HepG2 (cell line): ENCODE measurements around the gene RAPSN. TPM values are rescaled to one million over a fixed set of nuclear protein-coding genes. Genes with fewer than 3 reads are reported as not detected.
A peak's percentile ranks its signal among the peaks of the same experiment; 100 is the strongest.

Source experiments
- FOXJ3 ChIP-seq: sonication (generic); formaldehyde crosslinking; IDR thresholded peaks from 2 replicates; pipeline ENCODE4 v1.4.0; 2020; ENCODE audit warnings: missing genetic modification reagents, mild to moderate bottlenecking, borderline replicate concordance
- GFI1 ChIP-seq: sonication (generic); formaldehyde crosslinking; IDR thresholded peaks from 2 replicates; pipeline ENCODE4 v1.5.0; 2020; ENCODE audit warnings: missing genetic modification reagents, mild to moderate bottlenecking, borderline replicate concordance
- GLI4 ChIP-seq: sonication (generic); formaldehyde crosslinking; IDR thresholded peaks from 2 replicates; pipeline ENCODE4 v1.5.1; 2020; ENCODE audit warnings: missing genetic modification reagents, mild to moderate bottlenecking, moderate library complexity, borderline replicate concordance
- JUND ChIP-seq: sonication (generic); formaldehyde crosslinking; IDR thresholded peaks from 2 replicates; pipeline ENCODE4 v1.8.0; 2022; ENCODE audit warnings: mild to moderate bottlenecking, missing genetic modification reagents
- KLF11 ChIP-seq: IDR thresholded peaks from 2 replicates; pipeline ENCODE4 v1.6.1; 2016; ENCODE audit warnings: missing compliant biosample characterization
- MATR3 ChIP-seq: sonication (generic); formaldehyde crosslinking; IDR thresholded peaks from 2 replicates; pipeline ENCODE4 v1.4.0; 2020; ENCODE audit warnings: missing genetic modification reagents
- MEF2D ChIP-seq: sonication (generic); formaldehyde crosslinking; IDR thresholded peaks from 2 replicates; pipeline ENCODE4 v1.5.1; 2020; ENCODE audit warnings: mild to moderate bottlenecking, missing genetic modification reagents
- MLLT10 ChIP-seq: sonication (generic); formaldehyde crosslinking; IDR thresholded peaks from 2 replicates; pipeline ENCODE4 v1.4.0; 2020; ENCODE audit warnings: missing genetic modification reagents
- MTF2 ChIP-seq: sonication (generic); formaldehyde crosslinking; IDR thresholded peaks from 2 replicates; pipeline ENCODE4 v1.5.0; 2020; ENCODE audit warnings: missing genetic modification reagents, borderline replicate concordance
- NPAS2 ChIP-seq: sonication (generic); formaldehyde crosslinking; IDR thresholded peaks from 2 replicates; pipeline ENCODE4 v1.8.0; 2022; ENCODE audit warnings: mild to moderate bottlenecking, missing genetic modification reagents, borderline replicate concordance
- PLRG1 ChIP-seq: fragments of 450-650 bp; conservative IDR thresholded peaks from 2 replicates; pipeline ENCODE4 v1.6.1; 2016
- RCOR2 ChIP-seq: IDR thresholded peaks from 2 replicates; pipeline ENCODE4 v1.6.1; 2016; ENCODE audit warnings: missing biosample characterization, missing genetic modification reagents
- SIX1 ChIP-seq: sonication (generic); formaldehyde crosslinking; IDR thresholded peaks from 2 replicates; pipeline ENCODE4 v1.4.0; 2020; ENCODE audit warnings: missing genetic modification reagents, borderline replicate concordance
- SOX5 ChIP-seq: IDR thresholded peaks from 2 replicates; pipeline ENCODE4 v1.6.1; 2016; ENCODE audit warnings: borderline replicate concordance
- TAF1 ChIP-seq: sonication (generic); formaldehyde crosslinking; IDR thresholded peaks from 2 replicates; pipeline ENCODE4 v1.4.0; 2020; ENCODE audit warnings: missing genetic modification reagents
- YEATS4 ChIP-seq: sonication (generic); formaldehyde crosslinking; IDR thresholded peaks from 2 replicates; pipeline ENCODE4 v1.4.0; 2020; ENCODE audit warnings: missing genetic modification reagents, borderline replicate concordance
- ZBTB10 ChIP-seq: sonication (generic); formaldehyde crosslinking; IDR thresholded peaks from 2 replicates; pipeline ENCODE4 v1.4.0; 2020; ENCODE audit warnings: missing genetic modification reagents, borderline replicate concordance
- ZC3H4 ChIP-seq: sonication (generic); formaldehyde crosslinking; IDR thresholded peaks from 2 replicates; pipeline ENCODE4 v1.4.0; 2020; ENCODE audit warnings: missing genetic modification reagents, borderline replicate concordance
- ZNF33A ChIP-seq: sonication (generic); formaldehyde crosslinking; IDR thresholded peaks from 2 replicates; pipeline ENCODE4 v1.5.1; 2020; ENCODE audit warnings: missing genetic modification reagents, mild to moderate bottlenecking, moderate library complexity, borderline replicate concordance
- ZNF766 ChIP-seq: sonication (generic); formaldehyde crosslinking; IDR thresholded peaks from 2 replicates; pipeline ENCODE4 v1.5.0; 2020; ENCODE audit warnings: missing genetic modification reagents, borderline replicate concordance
- ZNF891 ChIP-seq: sonication (generic); formaldehyde crosslinking; IDR thresholded peaks from 2 replicates; pipeline ENCODE4 v1.5.0; 2020; ENCODE audit warnings: mild to moderate bottlenecking, missing genetic modification reagents
- ZZZ3 ChIP-seq: sonication (generic); formaldehyde crosslinking; IDR thresholded peaks from 2 replicates; pipeline ENCODE4 v1.4.0; 2020; ENCODE audit warnings: missing genetic modification reagents, mild to moderate bottlenecking, borderline replicate concordance
- polyA plus RNA-seq, 8 experiments: library from polyadenylated mRNA; depleted of rRNA in 3 of 8; stranded (reverse) in 7 of 8; unstranded in 1 of 8; fragments of >200 nt; fragmentation: Illumina TruSeq in 4 of 8; extraction: Trizol in 4 of 8; gene quantifications; 2 replicates each; pipeline versions ENCODE4 v1.2.1 to v1.2.3, GENCODE V29; 2011 to 2016; ENCODE audit warnings: low read depth in 4 of 8, missing spikeins in 1 of 8, mixed read lengths in 1 of 8; ENCODE audit not compliant: insufficient read depth in 1 of 8
- total RNA-seq, 5 experiments: library from RNA; depleted of rRNA; stranded (reverse); fragments of >200 nt; fragmentation: Illumina TruSeq; extraction: Trizol; gene quantifications; 2 replicates each; pipeline ENCODE4 v1.2.3, GENCODE V29; 2016; ENCODE audit warnings: low read depth in 1 of 5
- TF ChIP-seq, protein P1 (sequence below): sonication (generic); formaldehyde crosslinking; IDR thresholded peaks from 2 replicates; pipeline ENCODE4 v1.4.0; 2020; ENCODE audit warnings: missing genetic modification reagents
- TF ChIP-seq, protein P2 (sequence below): sonication (generic); formaldehyde crosslinking; IDR thresholded peaks from 2 replicates; pipeline ENCODE4 v1.8.1; 2023; ENCODE audit warnings: mild to moderate bottlenecking, moderate library complexity, missing genetic modification reagents

Gene RAPSN
- total and polyA plus RNA-seq, 2 of the 13 experiments (the other 11 are each of a cell fraction or from before 2014, with no cell fraction given): 0.15 to 1.2 TPM

- TF ChIP-seq, protein P1, sequence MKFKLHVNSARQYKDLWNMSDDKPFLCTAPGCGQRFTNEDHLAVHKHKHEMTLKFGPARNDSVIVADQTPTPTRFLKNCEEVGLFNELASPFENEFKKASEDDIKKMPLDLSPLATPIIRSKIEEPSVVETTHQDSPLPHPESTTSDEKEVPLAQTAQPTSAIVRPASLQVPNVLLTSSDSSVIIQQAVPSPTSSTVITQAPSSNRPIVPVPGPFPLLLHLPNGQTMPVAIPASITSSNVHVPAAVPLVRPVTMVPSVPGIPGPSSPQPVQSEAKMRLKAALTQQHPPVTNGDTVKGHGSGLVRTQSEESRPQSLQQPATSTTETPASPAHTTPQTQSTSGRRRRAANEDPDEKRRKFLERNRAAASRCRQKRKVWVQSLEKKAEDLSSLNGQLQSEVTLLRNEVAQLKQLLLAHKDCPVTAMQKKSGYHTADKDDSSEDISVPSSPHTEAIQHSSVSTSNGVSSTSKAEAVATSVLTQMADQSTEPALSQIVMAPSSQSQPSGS (CRISPR knock-in tag): no peak; the same call in 1 of the 2 replicates
- TF ChIP-seq MATR3 (CRISPR knock-in tag) (no peak), ZBTB10 (peak; percentile 26; the same call in 1 of the 2 replicates), MEF2D (CRISPR knock-in tag) (no peak), NPAS2 (CRISPR knock-in tag) (no peak), KLF11 (CRISPR knock-in tag) (no peak), ZNF891 (no peak), SIX1 (CRISPR knock-in tag) (no peak; the same call in 1 of the 2 replicates), MTF2 (CRISPR knock-in tag) (peak; percentile 95), MLLT10 (CRISPR knock-in tag) (no peak), ZNF766 (peak; percentile 75), SOX5 (CRISPR knock-in tag) (peak; percentile 25; the same call in 1 of the 2 replicates), YEATS4 (CRISPR knock-in tag) (peak; percentile 98), ZNF33A (0 out of 2 replicates have a peak, but pooled peaks have one; percentile 32), PLRG1 (no peak), ZC3H4 (CRISPR knock-in tag) (peak; percentile 24; the same call in 1 of the 2 replicates), GLI4 (peak; percentile 92; the same call in 1 of the 2 replicates), JUND (no peak; the same call in 1 of the 2 replicates), GFI1 (CRISPR knock-in tag) (no peak; the same call in 1 of the 2 replicates), FOXJ3 (CRISPR knock-in tag) (no peak), RCOR2 (CRISPR knock-in tag) (peak; percentile 58; the same call in 1 of the 2 replicates), ZZZ3 (no peak), TAF1 (CRISPR knock-in tag) (peak; percentile 60; the same call in 1 of the 2 replicates)
- TF ChIP-seq, protein P2, sequence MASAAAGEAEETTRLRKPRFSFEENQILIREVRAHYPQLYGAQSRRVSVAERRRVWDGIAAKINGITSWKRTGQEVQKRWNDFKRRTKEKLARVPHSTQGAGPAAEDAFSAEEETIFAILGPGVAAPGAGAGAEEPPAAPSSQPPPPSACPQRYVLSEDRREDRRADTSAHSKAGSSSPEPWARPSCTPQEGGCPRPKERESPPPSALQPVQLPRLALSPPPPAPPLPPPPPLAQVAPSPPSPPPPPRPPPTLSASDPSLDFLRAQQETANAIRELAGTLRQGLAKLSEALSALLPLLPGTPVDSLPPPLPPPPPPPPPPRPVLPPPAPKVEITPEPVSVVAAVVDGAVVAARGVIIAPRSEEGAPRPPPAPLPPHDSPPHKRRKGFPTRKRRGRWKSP (CRISPR knock-in tag): peak; percentile 27; the same call in 1 of the 2 replicates
Measured at GRCh38 chr11:47407746-47408590, 41.0 kb downstream of the RAPSN start, which contains the start of gene SLC39A13 (continued).
